Activated naive CD8-positive, alpha-beta T cell treated with anti-CD3 and anti-CD28 coated beads, Interleukin-2, amount 50 U/mL, for 16 hours (primary cell): ENCODE data around the gene GADD45A.
"Not testable (repeated sequence)": the region's sequence is repeated elsewhere in the genome, so short reads cannot be mapped to it uniquely, and the experiment has no call there.

Experiments
- DNase-seq: peaks from one replicate; pipeline ENCODE4 v3.0.0-alpha.2; 2020; ENCODE audit warnings: low read depth, low spot score

Gene GADD45A

DNA sequence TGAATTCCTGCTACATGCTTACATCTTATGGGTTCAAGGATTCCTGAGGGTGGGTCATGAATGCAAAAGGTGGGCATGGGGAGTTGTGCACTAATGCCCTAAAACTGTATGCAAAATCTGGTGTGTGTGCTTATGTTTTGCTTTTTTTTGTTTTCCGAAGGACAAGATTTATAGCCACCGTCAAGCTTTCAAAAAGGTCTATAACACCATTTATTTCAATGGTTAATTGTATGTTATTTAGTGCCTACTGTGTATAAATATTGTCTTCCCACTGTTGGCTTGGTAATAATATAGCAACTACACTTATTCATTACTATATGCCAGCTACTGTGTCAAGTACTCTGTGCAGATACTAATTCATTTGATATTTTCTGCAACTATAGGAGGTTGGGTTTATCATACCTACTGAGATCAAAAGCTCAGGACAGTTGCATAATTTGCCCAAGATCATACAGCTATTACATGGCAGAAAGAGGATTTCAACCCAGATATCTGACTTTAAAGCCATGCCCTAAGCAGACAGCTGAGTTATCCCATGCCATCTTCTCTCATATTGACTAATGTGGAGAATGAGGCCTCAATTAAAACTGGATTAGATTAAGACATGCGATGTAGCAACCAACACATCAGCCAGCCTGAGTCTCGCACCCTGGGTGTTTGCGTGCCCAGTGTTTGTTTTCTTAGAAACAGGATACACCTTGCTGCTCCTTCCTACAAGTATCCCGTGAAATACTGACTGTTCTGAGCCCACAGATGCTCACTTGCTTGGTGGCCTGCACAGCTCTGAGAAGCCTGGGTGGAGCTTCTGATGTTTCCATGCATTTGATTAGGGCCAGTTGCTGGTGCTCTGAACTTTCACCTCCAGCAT, 34.6 kb downstream of the GADD45A start:
- no peak for DNase-seq

DNA sequence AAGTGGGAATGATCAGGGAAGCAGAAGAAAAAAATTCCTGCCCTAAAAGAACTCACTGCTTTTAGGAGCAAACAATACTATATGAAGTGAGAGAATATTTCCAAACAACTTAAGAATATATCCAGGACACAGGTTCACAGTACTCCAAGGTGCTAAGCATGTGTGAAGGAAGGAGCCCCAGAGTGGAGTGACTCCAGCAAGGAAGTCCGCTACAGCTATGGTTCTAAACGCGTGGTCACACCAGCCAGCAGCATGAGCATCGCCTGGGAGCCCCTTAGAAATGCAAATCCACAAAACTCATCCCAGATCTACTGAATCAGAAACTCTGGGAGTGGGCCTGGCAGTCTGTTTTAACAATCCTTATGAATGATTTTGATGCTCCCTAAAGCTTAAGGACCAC, 36.1 kb downstream of the GADD45A start:
- DNase-seq, result no peak

DNA sequence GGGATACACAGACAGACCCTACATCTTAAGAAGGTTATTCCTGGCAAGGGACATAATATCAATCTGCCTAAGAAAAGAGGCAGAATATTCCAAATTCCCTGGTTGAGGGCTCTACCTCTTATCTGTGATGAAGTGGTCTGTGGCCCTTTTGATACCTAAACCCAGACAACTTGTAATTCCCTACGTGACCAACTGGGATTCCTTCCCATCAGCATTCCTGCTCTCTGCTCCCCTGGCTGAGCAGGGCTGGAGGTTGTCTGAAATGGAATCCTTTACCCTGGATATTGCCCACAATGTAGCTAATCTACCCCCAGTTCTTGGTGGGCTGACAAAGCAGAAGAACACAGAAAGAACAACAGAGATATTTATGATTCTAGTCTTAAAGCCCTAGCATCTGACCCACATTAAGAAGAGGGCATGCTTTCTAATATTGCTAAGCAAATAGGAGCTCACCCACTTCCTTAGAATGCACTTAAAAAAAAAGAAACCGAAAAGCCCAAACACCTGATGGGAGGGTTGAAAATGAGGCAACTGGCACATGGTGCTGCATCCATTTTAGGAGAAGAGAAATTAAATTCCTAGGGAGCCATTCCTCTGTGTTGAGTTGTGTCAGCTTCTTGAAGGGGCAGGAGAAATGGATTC, 36.8 kb downstream of the GADD45A start:
- no peak for DNase-seq

GRCh38 chr1:67722292-67722944, 37.4 kb downstream of the GADD45A start:
- DNase-seq, result no peak

DNA sequence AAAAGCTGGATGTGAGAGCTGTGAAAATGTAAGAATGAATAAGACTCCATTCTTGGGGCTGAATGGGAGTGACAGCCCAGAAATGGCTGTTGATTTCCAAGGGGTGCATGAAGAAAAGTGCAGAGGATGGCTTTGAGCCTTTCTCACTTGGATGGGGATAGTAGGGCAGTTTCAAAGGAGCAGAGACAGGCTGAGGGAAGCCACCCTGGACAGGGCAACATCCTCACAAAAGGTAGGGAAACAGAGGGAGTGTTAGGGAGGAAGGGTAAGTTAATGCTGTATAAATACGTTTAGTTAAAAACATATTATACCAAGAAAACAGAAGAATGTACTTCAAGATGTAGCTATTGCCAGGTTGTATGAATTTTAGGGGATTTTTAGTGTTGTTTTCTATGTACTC, 38.1 kb downstream of the GADD45A start:
- no peak for DNase-seq

DNA sequence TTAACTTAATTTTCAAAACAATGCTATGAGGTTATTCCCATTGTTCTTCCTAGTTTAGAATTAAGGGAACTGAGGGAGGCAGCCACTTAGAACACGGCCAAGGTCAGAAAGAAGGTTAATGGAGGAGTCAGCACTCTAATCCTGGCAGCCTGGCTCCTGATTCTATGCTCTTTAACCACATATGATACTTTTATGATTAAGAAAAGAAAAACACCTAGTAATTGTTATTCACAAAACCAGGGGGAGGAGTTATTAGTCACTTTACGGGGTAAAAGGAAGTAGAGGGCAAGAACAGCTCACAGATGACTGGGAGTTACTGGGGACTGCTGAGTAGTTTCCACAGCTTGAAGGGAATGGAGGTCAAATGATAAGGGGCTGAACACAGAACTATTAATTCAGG, 38.6 kb downstream of the GADD45A start:
- no peak for DNase-seq

DNA sequence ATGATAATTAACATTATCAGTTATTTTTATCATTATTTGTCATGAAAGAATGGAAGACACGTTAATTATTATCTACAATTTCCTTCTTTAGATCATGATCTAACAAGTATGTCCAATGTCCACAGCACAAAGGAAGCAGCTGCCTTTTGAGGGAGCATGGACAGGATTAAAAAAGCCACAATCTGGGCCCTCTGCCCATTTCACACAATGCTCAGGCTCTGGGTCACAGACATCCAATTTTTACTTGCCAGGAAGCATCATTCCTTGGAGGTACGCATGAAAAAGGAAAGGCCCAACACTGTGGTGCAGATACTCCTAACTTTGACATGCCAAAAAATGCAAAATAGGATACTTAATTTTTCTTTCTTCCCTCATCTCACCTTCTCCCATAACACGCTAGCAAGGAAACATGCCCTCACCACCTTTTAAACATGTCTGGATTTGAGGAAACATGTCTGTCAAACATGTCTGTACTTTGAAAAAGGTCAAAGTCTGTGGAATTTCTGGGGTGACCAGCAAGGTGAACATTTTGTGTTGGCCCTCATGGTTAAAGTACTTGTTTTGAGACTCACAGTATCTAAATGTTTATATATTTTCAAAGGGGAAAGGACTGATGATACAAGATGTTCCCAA, 40.0 kb downstream of the GADD45A start:
- DNase-seq, result no peak

DNA sequence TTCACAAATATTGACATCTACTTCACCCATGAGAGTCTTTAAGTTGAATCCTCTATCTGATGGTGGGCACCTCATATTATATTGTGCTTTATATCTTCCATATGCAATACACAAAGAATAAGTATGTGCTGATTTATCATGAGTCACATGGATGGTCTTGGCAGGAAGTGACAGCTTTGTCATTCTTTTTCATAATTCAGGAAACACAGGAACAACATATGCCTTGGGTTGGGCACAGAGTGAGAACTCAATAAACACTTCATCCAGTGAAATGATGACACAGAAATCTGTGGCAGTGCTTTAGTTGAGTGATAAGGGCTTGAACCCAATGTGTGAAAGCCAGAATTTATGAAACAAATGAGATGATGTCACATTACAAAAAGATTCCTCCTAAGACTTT, 41.2 kb downstream of the GADD45A start:
- no peak for DNase-seq

DNA sequence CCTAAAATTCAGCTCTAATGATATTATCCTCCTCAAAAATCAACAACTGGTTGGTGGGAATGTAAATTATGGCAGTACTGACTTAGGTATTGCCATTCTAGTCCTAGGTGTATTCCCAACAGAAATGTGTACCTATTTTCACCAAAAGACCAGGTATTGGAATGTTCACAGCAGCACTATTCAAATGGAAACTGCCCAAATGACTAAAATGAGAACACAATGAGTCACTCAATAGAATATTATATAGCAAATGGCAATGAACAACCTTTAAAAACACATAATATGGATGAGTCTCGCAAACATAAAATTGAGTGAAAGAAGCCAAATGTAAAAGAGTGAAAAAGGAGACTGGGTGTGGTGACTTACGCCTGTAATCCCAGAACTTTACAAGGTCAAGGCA, 44.9 kb downstream of the GADD45A start:
- DNase-seq, result no peak

DNA sequence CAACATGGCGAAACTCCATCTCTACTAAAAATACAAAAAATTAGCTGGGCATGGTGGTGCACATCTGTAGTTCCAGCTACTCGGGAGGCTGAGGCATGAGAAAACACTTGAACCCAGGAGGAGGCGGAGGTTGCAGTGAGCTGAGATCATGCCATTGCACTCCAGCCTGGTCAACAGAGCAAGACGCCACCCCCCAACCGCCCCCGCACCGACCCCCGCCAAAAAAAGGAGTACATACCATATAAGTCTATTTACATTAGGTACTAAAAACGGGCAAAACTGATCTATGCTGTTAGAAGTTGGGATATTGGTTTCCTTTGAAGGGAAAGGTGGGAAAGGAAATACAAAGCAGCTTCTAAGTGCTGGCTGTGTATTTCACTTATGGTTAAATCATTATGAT, 45.3 kb downstream of the GADD45A start:
- not testable (repeated sequence) for DNase-seq

DNA sequence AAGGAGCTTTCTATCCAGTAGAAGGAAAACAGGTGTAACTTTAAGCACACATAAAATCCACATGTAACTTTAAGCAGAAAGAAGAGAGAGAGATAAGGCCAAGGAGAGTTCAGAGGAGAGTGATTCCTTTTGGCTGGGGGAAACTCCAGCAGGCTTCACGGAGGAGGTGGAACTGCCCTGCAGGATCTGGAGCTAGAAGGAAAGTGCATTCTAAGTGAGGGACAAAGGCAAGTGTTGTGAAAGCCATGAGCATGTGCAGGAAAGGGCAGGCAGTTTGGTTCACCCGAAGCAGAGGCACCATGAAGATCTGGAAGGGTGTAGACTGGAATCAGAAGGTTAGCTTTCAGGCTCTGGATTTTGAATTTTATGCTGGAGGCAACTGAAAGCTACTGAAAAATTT, 46.3 kb downstream of the GADD45A start:
- DNase-seq, result no peak

GRCh38 chr1:67732750-67733151, 47.8 kb downstream of the GADD45A start:
- DNase-seq, result no peak

DNA sequence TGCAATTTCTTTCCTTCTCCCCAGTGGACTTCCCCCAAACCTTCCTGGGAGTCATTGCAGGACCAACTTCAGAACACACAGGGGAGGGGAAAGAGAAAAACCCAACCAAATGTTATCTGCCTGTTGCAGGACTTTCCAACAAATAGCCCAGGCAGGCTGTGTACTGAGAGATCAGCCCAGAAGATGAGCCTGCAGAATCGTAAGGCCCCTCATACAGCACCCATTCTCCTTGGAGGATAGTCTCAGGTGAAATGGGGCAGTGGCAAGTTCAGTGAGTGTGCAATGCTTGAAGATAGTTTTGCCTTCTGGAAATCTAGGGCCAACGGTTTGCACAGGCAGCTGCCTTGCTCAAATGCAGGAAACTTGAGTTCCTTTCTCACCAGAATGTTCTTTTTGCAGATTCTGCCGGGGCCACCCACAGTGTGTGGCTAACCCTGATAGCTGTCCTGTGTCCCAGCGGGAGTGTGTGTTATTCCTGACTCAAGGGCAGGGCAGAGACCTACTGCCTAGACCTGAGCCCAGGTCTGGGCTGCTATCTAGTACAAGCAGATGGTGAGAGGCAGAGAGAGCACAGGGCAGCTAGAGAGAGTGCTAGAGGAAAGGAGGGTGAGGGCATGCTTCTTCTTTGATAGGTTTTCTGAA, 48.8 kb downstream of the GADD45A start:
- DNase-seq, result no peak

- no peak for DNase-seq
Measured at GRCh38 chr1:67734323-67734690, 49.3 kb downstream of the GADD45A start.

GRCh38 chr1:67735206-67735605, 50.2 kb downstream of the GADD45A start:
- DNase-seq, result no peak

GRCh38 chr1:67735806-67736627, 51.0 kb downstream of the GADD45A start:
- DNase-seq, result no peak

DNA sequence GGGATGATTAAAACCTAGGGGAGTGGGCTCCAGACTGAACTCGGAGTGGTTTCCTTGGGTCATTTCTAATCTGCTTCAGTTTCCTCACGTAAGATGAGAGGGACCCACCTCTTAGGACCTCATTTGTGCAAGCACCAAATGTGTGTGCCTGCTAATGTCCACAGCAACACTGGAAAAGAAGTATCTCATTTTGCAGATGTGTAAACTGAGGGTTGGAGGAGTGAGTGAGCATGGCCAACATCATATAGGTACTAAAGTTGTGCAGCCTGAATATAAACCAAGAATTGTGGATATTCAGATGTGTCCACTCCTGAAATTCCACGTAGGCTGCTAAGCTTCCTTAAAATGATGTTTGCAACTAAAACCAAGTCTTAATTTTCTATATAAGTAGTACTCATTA, 51.7 kb downstream of the GADD45A start:
- DNase-seq, result no peak

DNA sequence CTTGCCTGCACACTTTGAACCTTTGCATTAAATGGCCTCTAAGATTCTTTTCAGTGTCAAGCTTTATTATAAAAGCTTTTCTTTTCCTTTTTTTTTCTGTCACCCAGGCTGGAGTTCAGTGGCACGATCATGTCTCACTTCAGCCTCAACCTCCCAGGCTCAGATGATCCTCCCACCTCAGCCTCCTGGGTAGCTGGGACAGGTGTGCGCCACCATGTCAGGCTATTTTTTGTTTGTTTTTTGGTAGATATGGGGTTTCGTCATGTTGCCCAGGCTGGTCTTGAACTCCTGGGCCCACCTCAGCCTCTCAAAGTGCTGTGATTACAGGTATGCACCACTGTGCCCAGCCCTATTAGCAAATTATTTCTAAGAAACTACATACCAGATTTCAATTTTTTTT, 52.9 kb downstream of the GADD45A start:
- no peak for DNase-seq
